Jurkat, Clone E6-1 (cell line): ENCODE measurements around the gene ANTXR1.

Source experiments
- DNase-seq: peaks from one replicate; pipeline ENCODE4 v3.0.0-alpha.2; 2011; ENCODE audit warnings: low read depth, low spot score
- H3K4me3 ChIP-seq: 2 replicates; pipeline ENCODE4 v1.5.1; 2011; ENCODE audit warnings: mild to moderate bottlenecking, low read length, control low read depth, moderate library complexity

ANTXR1 gene

DNA sequence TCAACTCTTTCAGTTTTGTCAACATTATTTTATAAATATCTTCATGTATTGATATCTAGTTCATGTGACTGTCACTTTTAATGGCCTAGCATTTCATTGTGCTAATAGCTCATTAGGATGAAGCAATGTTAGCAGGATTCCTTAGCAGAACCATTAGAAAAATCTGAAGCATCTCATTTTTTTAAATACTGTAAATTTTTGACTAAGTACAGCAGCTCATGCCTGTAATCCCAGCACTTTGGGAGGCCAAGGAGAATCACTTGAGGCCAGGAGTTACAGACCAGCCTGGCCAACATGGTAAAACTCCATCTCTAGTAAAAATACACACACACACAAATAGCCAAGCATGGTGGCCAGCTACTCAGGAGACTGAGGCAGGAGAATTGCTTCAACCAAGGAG, 15.6 kb upstream of the ANTXR1 start:
- no peak for DNase-seq
- no peak overlapping the region for H3K4me3 ChIP-seq

DNA sequence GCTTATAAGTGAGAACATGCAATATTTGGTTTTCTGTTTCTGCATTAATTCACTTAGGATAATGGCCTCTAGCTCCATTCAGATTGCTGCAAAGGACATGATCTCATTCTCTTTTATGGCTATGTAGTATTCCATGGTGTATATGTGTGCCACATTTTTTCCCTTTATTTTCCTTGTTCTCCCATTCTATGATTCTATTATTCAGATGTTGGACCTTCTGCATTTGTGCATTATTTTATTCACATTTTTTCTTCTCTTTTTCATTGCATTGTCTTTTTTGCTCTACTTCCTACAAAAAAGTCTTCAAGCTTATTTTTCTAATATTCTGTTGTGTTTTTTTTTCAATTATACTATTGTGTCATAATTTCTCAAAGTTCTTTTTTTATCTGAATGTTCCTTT, 11.1 kb upstream of the ANTXR1 start:
- DNase-seq, result no peak
- no peak overlapping the region for H3K4me3 ChIP-seq

DNA sequence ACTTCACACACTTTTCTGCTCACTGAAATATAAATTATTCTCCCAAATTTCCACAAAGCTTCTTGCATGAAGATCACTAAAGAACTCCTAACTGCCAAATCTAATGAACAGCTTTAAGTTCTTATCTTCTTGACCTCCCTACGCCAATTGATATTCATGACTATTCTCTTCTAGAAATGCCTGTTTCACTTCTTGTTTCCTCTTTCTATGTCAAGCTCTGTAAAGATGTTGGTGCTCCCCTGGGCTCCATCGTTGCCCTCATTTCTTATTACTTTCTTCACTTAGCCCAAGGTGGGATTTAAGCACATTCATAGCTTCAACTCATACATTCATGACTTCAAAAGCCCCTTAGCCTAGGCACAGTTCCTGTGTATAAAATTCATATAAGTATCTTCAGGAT, 9.2 kb upstream of the ANTXR1 start:
- no peak overlapping the region for H3K4me3 ChIP-seq
- DNase-seq, result no peak

DNA sequence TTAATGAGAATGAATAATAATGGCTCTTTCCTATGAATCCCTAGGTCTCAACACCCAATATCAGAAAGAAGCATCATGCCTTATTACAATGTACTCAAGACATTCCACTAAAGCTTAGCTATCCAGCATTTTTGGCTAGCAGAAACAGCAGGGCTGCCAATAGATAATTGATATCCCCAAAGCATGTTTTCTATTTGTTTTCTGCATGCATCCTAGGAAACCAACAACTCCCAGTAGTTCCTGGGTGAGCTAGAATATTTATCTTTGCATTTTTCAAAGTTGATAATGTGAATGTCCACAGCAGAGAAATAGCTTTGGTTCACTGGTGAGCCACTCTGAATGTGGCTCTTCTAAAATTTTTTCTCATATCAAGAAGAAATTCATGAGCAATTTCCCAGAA, 5.8 kb upstream of the ANTXR1 start:
- DNase-seq, result no peak
- H3K4me3 ChIP-seq, result no peak overlapping the region

DNA sequence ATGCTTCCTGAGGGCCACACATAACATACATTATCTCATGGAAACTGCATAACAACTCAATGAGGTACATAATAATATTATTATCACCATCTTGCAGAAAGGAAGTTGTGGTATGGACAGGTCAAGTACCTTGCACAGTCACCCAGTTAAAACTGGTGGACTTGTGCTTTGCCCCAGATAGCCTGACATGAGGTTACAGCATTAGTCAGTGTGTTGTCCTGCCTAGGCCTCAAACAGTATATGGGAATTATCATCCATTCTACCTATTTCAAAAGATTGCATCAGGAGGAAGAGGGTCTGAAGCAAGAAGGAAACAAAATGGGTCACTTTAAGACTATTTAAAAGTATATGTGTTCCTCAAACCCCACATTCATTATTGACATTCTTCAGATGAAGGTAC, 5.4 kb upstream of the ANTXR1 start:
- DNase-seq, result no peak

DNA sequence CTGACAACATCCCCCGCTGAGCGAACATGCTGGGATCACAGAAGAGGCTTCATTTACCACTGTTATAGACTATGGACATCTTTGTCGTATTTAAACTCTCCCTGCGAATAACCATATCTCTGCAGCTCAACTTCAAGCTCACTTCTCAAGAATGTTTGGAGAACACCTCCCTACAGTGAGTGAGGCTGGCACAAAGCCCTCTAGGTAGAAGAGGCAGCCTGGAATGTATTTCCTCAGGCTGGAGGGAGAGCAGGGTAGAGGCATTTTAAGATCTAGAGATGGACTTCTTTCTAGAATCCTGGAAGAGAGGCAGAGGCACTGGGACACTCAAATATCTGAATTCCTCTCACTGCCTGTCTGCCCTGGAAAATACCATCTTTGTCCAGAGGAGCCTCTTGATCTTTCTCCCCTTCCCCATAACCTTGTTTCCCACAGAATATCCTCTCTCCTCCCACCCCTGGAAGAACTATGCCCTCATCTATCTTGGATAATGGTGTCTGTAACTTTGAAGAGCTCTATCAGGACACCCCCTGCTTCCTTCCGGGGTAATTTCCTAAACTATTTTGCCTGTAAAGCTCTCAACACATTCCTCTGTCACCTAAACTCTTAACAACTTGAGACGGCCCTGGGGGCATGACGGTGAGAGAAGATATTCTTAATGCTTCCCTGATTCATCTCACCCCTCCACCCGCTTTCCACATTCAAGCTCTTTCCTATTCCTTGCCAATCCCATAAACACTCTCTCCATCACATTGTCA, 2.4 kb upstream of the ANTXR1 start:
- no peak for DNase-seq
- no peak overlapping the region for H3K4me3 ChIP-seq

More for the DNA sequence above, 5.4 kb upstream of the ANTXR1 start:
- no peak overlapping the region for H3K4me3 ChIP-seq

DNA sequence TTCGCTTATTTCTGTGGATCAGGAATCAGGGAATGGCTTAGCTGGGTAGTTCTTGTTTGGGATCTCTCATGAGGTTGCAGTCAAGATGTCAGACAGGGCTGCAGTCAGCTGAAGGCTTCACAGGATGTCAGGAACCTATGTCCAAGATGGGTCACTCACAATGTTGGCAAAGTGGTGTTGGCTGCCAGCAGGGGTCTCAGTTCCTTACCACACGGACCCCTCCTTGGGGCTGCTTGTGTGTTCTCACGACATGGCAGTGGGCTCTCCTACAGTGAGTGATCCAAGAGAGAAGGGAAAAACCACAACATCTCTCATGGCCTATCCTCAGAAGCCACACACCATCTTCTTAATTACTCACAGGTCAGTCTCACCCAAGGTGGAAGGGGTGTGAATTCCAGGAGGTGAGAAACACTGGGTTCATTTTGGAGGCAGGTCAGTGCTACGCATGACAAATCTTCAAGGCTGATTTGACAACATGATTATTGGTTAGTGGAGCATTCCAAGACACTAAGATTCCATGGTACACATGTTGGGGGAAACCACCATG, 1.3 kb upstream of the ANTXR1 start:
- H3K4me3 ChIP-seq, result no peak overlapping the region
- no peak for DNase-seq

DNA sequence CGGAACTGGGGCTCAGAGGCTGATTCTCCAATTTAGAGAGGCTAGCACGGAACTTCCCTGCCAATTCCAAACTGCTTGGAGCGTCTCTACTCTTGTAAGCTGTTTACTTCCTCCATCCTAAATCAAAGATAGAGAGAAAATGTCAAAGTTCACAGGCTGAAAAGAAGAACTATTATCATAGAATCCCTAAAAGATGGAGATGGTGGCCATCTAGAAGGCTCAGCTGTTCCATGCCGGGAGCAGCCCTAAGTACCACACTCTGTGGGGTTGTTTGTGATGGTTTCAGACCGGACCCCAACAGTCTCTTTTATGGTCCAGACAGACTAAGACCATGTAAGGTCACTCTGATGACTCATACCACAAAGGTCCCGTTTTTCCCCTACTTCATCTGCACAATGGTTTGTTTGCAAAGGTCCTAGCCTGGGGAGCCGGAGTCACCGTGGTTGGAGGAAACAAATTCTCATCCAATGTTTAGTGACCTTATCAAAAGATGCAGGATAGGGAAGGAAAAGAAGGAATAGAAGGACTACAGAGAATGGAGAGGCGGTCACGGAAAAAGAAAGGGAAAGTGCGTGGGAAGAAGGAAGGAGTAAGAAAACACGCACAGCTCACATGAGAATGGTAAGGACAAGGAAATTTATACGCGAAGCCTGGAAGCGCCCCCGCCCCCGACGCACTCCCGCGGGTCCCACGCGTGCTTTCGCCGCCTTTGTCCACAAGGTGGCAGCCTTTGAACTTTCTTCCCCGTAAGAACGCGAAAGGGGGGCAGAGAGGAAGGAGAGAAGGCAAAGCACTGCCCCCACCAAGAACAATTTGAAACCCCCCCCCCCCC, 453 bp upstream of the ANTXR1 start:
- peak overlapping the region; percentile 83 for H3K4me3 ChIP-seq
- peak; percentile 51 for DNase-seq

DNA sequence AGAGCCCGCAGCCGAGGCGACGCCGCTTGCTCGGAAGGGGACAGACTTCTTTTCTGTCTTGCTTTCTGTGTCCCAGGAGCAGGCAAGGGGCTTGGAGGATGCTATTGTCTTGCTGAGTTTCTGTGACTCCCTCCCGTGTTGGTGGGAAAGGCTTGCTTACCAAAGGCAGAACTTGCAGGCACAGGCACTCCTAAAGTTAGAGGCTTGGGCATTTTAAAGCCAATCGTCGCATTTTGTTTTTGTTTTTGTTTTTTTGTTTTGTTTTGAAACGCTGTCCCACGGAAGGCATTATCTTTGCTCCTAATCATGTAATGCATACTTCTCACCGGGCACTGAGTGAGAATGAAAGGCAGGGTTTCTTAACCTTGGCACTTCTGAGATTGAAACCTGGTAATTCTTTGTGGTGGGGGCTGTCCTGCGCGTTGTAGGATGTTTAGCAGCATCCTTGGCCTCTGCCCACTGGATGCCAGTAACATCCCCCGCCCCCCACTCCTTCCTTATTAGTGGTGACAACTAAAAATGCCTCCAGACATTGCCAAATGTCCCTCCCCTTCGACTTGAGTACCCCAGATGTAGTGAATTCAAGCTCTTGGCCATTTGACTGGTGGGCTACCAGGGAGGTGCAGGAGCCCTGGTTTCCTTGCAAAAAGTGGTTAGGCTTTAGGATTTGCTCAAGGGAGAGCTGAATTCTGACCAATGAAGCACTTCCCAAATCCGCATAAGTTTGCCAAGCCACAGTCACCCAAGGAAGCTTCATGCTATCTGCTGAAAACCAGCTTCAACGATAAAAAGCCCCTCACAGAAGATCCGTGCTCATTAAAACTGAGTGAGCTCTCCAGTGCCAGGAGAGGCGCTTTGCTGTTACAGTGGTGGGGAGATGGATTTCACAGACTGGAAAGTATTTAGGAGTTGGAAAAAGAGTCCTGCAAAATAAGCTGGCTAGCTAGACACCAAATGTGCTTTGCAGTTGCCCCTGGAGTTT, 1.2 kb downstream of the ANTXR1 start:
- DNase-seq, result peak; percentile 10
- peak overlapping the region; percentile 83 for H3K4me3 ChIP-seq

DNA sequence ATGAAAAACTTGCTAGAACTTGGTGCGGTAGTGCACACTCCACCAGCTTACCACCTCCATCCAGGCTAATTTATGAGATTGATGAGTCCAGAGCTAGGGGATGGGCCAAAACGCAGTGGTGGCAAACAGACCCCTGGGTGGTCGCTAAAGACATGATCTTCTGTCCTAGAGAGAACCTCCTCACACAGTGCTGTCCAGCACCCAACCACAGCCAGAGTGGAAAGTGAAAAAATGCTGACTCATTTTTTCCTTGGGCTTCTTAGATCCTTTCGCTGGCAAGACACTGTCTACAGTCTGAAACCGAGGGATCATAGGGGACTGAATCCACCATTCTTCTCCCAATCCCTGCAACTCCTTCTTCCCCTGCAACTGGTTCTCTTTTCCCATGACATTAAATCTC, 4.1 kb downstream of the ANTXR1 start:
- H3K4me3 ChIP-seq, result no peak overlapping the region
- no peak for DNase-seq

DNA sequence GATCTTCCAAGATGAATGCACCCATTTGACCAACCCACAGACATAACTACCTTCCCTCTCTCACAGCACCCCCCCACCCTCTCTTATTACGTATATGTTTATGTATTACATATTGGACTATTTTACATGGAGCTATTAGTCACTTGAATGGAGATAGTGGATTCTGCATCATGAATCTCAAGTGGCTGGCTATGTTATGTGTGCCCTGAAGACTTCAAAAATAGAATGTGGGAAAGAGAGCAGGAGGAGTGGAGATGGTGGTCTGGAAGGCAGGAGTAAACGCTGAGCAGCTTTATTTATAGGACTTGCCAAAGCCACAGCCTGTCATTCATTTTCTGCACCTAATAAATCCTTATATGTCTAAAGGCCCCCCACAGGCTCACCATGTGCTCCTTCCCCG, 4.9 kb downstream of the ANTXR1 start:
- DNase-seq, result no peak

DNA sequence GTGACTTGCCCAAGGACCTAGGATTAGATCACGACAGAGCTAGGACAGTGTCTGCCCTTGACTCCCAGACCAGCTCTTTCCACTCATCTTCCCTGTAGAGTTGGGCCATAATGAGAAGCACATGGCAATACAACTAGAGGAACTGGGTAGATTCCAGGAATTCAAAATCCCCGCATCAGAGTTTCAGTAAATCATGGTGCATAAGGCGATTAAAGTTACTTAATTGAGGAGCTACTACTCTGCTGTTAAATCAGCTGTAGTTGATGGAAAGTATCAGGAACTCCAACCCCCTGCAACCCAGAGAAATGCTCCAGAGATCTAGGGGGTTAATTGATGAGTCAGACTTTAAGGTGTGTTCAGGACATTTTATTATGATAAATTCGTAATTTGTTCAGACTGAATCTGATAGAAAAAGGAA, 5.7 kb downstream of the ANTXR1 start:
- DNase-seq, result no peak
- no peak overlapping the region for H3K4me3 ChIP-seq

More for the DNA sequence above, 4.9 kb downstream of the ANTXR1 start:
- no peak overlapping the region for H3K4me3 ChIP-seq

DNA sequence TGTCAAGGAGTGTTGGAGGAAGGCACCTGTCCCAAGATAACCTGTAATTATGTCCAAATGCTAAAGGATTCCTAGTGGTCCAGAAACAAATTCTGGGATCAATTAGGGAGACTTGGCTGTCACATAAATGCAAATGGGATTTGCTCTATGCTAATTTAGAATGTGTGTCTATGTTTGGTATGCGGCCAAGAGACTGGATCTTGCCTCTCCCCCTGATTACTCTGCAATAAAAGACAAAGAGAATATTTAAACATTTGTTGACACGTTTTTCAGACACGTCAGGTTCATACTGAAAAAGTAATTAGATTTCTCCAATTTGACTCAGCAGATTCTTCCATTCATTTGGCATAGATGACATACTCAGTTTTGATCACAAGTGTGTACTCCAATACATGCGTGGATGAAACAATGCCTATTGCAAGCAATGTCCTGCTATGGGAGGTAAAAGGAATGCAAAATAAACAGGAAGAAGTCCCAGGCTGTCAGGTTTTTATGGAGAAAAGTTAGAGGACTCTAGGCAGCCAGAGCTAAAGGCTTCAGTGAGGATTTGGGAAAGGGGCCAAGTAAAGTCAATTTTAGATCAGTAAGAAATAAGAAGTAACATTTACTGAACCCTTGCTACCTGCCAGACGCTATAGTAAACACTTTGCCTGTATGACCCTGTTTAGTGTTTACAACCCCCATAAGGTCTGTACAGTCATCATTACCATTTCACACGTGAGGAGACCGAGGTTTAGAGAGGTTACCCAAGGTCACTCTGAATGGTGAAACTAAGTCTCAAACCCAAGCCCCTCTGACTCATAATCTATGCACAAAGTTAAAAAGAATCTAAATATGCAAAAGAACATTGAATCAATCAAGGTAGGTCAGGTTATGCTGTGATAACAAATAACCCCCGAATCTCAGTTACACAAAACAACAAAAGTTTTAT, 7.8 kb downstream of the ANTXR1 start:
- no peak overlapping the region for H3K4me3 ChIP-seq
- DNase-seq, result no peak

DNA sequence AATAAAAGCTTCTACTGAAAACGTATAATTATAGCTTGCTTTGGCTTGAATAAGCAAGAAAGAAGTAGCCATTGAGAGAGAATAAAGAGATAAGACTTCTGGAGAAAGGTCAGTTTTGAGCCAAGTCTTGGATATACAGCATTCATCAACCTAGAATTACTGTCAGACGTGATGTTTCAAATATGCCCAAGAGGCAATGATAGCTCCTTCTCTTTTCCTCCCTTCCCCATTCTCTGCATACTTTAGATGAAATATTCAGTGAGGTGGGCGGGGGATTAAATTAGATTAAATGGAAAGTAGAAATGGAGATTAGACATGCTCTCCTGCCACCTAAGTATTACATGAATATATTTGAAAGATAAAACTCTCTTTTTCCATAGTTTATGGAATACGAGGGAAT, 8.7 kb downstream of the ANTXR1 start:
- H3K4me3 ChIP-seq, result no peak overlapping the region
- DNase-seq, result no peak

DNA sequence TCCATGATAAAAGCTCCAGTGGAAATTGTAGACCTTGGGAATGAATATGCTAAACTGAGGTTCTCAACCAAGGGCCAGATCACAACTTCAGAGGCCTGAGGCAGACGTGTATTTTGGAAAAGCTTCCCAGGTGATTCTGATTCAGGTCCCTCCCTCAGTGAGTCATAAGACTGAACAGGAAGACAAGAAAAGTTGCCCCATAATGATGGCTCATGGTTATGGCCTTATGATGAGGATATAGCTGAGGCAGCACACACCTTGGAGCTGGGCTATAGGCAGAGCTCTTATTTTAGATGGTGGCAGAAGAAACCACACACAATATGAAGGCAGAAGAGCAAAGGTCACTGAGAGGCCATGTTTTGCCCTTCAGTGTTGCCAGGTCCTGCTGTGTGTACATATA, 9.6 kb downstream of the ANTXR1 start:
- H3K4me3 ChIP-seq, result no peak overlapping the region
- no peak for DNase-seq

DNA sequence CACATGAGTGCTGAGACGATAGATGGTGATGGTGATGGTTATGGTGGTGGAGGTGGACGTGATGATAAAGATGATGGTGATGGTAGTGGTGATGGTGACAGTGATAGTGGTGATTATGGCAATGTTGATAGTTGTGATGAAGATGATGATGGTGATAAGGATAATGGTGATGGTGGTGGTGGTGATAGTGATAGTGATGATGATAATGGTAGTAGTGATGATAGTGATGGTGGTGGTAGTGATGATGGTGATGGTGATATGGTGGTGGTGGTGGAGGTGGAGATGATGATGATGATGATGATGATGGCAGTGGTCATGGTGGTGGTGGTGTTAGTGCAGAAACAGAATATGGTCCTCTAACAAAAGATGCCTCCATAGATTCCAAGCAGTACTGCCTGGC, 10.3 kb downstream of the ANTXR1 start:
- DNase-seq, result no peak
- no peak overlapping the region for H3K4me3 ChIP-seq

DNA sequence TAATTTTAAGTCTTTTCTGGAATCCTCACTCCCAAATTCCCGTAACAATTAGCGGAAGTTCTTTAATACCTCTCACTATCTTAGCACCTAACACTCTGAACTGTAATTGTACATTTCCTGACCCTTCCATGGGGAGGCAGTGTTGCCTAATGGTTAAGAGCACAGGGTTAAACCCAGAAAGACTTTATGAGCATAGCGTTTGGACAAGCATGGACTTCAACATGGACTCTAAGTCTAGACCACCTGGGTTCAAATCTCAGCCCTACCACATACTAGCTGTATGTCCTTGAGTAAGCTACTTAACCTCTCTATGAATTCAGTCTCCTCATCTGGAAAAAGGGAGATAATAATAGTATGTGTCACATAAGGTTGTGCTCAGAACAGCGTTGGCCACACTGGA, 13.0 kb downstream of the ANTXR1 start:
- DNase-seq, result peak; percentile 20

More for the DNA sequence above, 13.0 kb downstream of the ANTXR1 start:
- H3K4me3 ChIP-seq, result no peak overlapping the region
